Forelimb muscle (tissue), 1 donor: ENCODE measurements around the gene FMNL3. TPM values are rescaled to one million over a fixed set of nuclear protein-coding genes. Genes with fewer than 3 reads are reported as not detected.

ENCODE experiments used
- DNase-seq: peaks from one replicate; pipeline ENCODE4 v3.0.0-alpha.2; 2013; ENCODE audit warnings: low read depth
- polyA plus RNA-seq: library from polyadenylated mRNA; unstranded; fragments of 120-200 nt; gene quantifications from one replicate; pipeline ENCODE4 v1.2.1, GENCODE V29; 2013; ENCODE audit not compliant: insufficient read length

Gene FMNL3
- polyA plus RNA-seq, 1 donor: 22.2 TPM

DNA sequence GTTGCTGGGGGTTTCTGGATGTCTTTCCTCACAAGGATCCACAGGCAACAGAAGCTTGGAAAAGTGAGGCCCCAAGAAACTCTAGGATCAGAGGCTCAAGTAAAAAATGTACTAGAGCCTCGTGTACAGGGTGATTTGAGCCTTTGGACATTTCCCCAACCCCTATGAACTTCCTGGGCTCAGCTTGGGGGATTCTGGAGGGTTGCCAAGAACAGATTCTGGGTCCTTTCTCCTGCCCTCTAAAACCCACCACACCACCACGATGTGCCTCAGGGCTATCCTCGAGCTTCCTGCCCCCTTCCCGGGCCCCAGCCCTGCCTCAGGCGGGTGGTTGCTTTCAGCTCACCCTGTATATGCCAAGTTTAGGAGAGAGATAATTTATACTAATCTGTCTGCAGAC is 102.3 kb downstream of the FMNL3 start:
- no peak for DNase-seq

DNA sequence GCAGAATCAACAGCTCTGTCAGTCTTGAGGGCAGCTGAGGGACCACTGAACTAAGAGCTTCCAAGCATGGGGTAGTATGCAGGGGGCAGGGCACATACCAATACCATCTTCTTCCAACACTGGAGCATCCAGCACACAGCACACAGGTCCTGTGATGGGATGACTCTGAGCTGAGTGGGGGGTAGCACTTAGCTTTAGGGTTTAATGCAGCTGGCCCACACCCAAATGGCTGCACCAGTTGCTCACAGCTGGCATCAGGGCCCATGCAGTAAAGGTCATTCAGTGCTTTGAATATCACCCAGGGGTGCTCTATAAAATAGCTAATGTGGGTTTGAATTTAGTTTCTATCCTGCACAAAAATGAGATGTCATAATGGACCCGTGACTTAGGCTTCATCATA is 103.5 kb downstream of the FMNL3 start:
- DNase-seq: no peak

DNA sequence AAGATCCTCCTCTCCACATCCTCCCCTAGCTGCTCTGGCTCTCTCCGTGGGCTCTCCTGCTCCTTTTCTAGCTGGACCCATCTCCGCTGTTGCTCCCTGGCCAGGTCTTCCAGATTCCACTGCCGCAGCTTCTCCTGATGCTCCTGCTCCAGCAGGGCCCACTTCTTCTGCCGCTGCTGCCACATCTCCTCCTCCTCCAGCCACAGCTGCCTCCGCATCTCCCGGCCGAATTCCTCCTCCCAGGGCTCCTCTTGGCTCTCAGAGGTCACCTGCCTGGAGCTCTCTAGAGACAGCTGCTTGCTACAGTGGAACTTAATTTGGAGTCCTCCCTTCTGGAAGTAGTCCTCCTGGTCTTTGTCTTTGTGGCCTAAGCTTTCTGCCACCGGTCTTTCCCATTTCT is 107.2 kb downstream of the FMNL3 start:
- no peak for DNase-seq

DNA sequence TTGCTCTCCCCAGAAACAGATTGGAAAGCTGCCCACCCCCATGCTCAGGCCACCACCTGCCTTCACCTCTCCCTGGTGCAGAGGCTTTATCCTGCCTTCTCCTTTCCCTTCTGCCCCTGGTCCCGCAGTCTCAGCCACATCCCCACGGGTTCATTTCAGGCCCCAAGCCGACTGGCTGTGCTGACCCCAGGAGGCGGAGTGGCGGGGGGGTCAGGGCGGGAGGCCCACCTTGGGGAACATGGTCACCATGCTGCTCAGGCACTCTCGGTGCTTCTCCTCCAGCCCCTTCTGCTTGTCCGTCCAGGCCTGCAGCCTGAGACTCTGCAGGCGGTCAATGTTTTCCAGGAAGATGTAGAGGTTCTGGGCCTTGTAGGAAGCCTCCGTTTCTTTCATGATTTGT is 108.7 kb downstream of the FMNL3 start:
- DNase-seq: no peak

DNA sequence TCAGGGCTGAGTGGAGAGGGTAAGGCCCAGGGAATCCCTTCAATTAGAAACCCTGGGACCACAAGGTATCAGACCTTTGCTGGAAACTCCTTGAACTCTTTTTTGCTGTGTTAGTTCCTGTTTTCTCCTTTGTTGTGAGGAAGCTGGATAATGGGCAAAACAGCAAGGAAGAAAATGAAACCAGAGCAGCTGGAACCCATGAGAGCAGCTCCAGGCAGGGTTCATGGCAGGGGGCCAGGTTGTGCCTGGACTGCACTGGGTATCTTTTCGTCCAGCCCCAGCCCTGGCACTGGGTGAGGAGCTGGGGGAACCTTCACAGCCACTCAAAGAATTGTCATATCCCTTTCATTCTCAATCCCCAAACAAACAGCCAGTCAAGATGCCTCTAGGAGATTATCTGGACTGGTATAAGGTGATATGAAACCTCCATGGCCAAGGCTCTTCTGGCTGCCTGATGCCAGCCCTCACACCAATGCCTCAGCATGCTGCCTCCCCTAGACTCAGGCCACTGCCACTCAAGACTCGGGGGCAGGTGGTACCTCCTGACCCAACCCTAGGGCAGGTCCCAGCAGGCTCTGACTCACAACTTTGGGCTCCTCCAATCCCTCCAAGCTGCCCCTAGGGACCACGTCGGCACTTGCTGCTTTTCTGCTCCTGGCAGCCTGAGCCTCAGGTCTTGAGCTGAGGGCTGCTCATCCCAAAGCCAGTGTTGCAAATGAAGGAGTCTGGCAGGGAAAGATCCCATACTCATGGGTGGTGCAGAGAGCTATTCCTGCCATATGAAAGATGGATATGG is 118.3 kb downstream of the FMNL3 start:
- DNase-seq: no peak

DNA sequence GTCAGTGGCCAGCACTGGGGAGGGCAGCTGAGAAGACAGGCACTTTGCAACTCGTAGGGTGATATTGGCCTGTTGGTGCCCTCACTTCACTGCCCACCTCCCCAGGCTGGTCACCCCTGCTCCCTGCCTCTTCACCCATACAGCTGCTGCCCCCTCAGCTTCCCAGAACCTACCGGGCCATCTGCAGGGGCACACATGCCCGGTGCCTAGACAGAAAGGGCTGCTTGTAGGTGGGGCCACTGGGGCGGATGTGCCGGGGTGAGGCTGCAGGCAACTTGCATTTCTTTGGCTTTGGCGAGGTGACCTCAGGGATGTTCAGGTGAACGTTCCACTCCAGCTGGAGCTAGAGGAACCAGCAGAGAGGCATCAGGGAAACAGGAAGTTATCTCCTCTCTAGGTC is 118.9 kb downstream of the FMNL3 start:
- no peak for DNase-seq

DNA sequence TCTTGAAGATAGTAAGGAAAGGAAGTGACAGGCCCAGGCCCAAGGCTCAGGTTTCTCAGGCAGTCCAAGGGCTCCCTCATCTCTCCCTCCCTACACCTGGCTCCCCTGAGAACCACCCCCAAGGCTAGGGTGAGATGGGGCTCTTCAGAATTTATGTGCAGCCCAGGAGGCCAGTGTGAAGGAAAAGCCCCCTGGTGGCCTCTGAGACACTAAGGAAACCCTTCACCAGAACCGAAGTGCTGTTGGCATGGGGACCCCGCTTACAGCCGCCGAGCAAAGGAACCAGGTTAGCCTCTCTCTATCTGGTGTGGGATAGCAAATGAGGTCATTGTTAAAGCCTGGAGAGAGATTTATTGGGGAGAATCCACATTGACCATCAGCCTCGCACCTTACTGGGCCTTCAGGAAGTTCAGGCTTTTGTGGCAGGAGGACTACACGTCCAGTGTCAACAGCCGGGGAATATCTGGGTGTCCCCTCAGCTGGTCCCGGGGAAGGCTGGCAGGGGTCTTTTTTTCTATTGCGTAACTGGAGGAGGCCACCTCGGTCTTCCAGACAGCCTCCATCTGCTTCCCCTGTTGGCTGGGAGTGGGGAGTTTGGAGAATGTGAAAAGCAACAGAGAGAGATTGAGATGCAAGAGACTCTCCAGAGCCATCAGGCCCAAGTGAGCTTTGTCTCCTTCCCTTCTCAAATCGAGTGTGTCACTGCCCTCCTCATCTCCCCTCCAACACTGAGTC is 119.9 kb downstream of the FMNL3 start:
- DNase-seq: no peak

Other genes starting within 250 kb of the FMNL3 start
- 1.7 TPM for gene KCNH3, start 168.4 kb downstream of the FMNL3 start, polyA plus RNA-seq
- 57.4 TPM for gene MCRS1, start 139.3 kb downstream of the FMNL3 start, polyA plus RNA-seq
- gene FAM186B, start 101.8 kb downstream of the FMNL3 start, polyA plus RNA-seq: 1.8 TPM
- 13.6 TPM for gene PRPF40B, start 83.8 kb downstream of the FMNL3 start, polyA plus RNA-seq
- 241 TPM for gene TMBIM6, start 34.2 kb upstream of the FMNL3 start, polyA plus RNA-seq
- 42.4 TPM for gene NCKAP5L, start 121.0 kb upstream of the FMNL3 start, polyA plus RNA-seq
- gene BCDIN3D, start 135.7 kb upstream of the FMNL3 start, polyA plus RNA-seq: 5.6 TPM
- gene FAIM2, start 196.5 kb upstream of the FMNL3 start, polyA plus RNA-seq: 7.9 TPM
- not detected for gene AQP2, start 243.3 kb upstream of the FMNL3 start, polyA plus RNA-seq